Measurements from ENCODE around the gene CHST3. TPM values are rescaled to one million over a fixed set of nuclear protein-coding genes. Genes with fewer than 3 reads are reported as not detected.

The CHST3 gene
- total and polyA plus RNA-seq, 8 donors: 1.5 to 26.8 (median 10.8) TPM

DNA sequence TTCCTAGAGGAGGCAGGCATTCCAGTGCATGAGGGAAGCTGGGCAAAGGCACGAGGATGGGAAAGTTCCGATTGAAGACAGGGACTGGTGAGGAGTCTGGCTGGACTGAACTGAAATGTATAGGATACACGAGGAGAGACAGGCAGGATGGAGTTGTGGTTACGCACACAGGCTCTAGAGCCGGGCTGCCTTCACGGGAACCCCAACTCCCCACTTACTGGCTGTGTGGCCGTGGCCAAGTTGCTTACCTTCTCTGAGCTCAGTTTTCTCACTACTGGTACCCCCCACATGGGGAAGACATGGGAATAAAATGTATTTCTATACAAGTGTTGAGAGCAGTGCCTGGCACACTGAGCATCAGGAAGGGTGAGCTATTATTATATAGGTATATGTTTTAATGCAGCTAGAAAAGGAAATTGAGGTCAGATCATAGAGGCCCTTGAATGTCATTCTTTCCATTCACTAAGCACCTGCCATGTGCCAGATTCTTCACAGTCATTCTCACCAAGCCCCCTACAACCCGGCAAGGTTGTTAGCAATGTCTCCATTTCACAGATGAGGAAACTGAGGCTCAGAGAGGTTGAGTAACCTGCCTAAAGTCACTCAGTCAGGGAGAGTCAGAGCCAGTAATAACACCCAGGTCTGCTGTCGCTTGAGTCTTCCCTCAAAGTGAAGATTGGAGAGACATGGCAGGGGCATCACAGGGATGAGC is 9.7 kb downstream of the CHST3 start:
- Histone ChIP-seq H3K4me3 (no peak overlapping the region), H3K36me3 (peaks cover 0 to 5% (median 0%) of the 10 kb centered on the region in 4 donors), H3K9me3 (no peaks in the 10 kb centered on the region), H3K27ac (peak overlapping the region in 4 of 5 donors; percentile 82 to 89 (median 85)), H3K27me3 (no peaks in the 10 kb centered on the region), H3K4me1 (peaks cover 89 to 100% (median 99%) of the 10 kb centered on the region in 4 donors)
- intact Hi-C loops (cut with DNase I; ENCODE audit: low total_unique reads): no loop called here
- 79 to 88% (median 86%) methylated on average over 9 of the region's 9 CpGs for WGBS, 5 donors
- no peak for DNase-seq
- TF ChIP-seq POLR2AphosphoS5 (IDR thresholded peaks at IDR 0.05) (no peak), EP300 (IDR thresholded peaks at IDR 0.05) (no peak), POLR2A (IDR thresholded peaks at IDR 0.05) (no peak)
- TF ChIP-seq, protein P1, sequence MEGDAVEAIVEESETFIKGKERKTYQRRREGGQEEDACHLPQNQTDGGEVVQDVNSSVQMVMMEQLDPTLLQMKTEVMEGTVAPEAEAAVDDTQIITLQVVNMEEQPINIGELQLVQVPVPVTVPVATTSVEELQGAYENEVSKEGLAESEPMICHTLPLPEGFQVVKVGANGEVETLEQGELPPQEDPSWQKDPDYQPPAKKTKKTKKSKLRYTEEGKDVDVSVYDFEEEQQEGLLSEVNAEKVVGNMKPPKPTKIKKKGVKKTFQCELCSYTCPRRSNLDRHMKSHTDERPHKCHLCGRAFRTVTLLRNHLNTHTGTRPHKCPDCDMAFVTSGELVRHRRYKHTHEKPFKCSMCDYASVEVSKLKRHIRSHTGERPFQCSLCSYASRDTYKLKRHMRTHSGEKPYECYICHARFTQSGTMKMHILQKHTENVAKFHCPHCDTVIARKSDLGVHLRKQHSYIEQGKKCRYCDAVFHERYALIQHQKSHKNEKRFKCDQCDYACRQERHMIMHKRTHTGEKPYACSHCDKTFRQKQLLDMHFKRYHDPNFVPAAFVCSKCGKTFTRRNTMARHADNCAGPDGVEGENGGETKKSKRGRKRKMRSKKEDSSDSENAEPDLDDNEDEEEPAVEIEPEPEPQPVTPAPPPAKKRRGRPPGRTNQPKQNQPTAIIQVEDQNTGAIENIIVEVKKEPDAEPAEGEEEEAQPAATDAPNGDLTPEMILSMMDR (IDR thresholded peaks at IDR 0.05): no peak

DNA sequence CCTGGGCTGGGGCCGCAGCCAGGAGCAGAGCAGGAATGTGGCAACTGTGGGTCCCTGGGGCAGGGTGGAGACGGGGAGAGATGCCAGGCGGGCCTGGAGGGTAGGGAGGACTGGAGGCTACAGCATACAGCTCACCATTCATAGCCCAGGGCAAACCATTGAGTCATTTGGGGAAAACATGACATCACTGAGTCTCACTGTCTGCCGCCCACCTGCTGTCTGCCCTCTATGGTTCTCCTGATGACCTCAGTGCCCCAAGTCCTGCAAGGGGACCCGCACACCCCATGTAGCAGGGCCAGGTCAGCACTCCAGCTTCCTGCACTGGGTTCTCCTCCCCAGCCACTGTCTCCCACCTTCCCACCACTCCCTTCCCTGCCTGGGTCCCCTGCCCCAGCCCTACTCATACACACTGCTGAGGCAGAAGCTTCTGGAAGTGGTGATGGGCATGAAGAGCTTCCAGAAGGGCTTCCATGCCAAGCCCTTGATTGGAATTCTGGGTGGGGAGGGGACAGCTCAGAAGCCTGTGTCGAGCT is 10.4 kb downstream of the CHST3 start:
- Histone ChIP-seq H3K9me3 (no peaks in the 10 kb centered on the region), H3K4me3 (no peak overlapping the region), H3K27me3 (no peaks in the 10 kb centered on the region), H3K36me3 (peaks cover 0 to 5% (median 0%) of the 10 kb centered on the region in 4 donors), H3K4me1 (peaks cover 89 to 100% (median 99%) of the 10 kb centered on the region in 4 donors), H3K27ac (peak overlapping the region; percentile 47 to 89 (median 84))
- intact Hi-C loops (cut with DNase I; ENCODE audit: low total_unique reads): no loop called here
- WGBS, 5 donors: 67 to 82% (median 71%) methylated on average over 5 to 6 of the region's 6 CpGs
- TF ChIP-seq EP300 (IDR thresholded peaks at IDR 0.05): no peak
- TF ChIP-seq, protein P1 (IDR thresholded peaks at IDR 0.05): no peak
- peak in 1 of 2 donors; percentile 20 for DNase-seq

DNA sequence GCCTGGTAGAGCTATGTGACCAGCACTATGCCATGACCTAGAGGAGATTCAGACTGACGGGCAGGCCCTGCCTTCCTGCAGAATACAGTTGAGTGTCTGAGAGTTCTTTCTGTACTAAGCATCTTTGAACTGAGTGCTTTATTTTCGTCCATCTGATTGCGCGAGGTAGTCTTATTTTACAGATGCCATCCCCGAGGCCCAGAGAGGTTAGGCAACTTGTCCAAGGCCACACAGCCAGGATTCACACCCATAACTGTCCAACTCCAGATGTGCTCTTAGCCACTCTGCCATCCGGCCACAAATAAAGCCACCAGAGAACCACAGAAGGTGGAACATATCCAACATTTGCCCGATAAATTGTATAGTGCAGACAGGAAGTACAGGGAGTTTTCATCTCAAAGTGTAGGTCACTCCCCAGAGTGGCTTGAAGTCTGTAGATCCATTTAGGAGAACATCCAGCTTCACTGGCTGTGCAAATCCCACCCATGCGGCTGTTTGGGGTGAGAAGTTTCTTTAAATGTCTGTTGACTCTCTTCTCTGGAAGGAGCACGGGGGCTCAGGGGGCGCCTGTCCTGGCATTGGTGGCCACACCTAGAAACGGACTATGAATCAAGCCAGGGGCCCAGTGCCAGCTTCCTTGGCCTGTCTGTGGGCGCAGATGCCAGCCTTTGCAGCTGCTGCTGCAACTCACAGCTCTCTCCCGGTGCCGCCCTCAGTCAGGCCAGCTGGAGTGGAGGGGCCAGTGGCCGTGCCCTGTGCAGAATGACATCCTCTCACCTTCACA is 11.1 kb downstream of the CHST3 start:
- no peaks in the 10 kb centered on the region for H3K9me3 ChIP-seq
- peak overlapping the region; percentile 42 to 89 (median 84) for H3K27ac ChIP-seq
- H3K4me1 ChIP-seq: peaks cover 88 to 100% (median 99%) of the 10 kb centered on the region in 4 donors
- H3K27me3 ChIP-seq: no peaks in the 10 kb centered on the region
- intact Hi-C loops (cut with DNase I; ENCODE audit: low total_unique reads): no loop called here
- peak; percentile 50 to 83 for DNase-seq
- peak overlapping the region in 2 of 4 donors; percentile 3 to 12 for H3K4me3 ChIP-seq
- 47 to 56% (median 49%) methylated on average over 12 to 15 of the region's 15 CpGs for WGBS, 5 donors
- TF ChIP-seq POLR2A (IDR thresholded peaks at IDR 0.05) (no peak), POLR2AphosphoS5 (IDR thresholded peaks at IDR 0.05) (no peak), EP300 (IDR thresholded peaks at IDR 0.05) (no peak)
- TF ChIP-seq, protein P1 (IDR thresholded peaks at IDR 0.05): no peak
- peaks cover 0 to 5% (median 0%) of the 10 kb centered on the region in 4 donors for H3K36me3 ChIP-seq
